Activated gamma-delta T cell treated with Interleukin-2 at 50 U/mL for 16 hours (primary cell): ENCODE data around the gene CARTPT.

Experiments
- DNase-seq: peaks from one replicate; pipeline ENCODE4 v3.0.0-alpha.2; 2020

Gene CARTPT

DNA sequence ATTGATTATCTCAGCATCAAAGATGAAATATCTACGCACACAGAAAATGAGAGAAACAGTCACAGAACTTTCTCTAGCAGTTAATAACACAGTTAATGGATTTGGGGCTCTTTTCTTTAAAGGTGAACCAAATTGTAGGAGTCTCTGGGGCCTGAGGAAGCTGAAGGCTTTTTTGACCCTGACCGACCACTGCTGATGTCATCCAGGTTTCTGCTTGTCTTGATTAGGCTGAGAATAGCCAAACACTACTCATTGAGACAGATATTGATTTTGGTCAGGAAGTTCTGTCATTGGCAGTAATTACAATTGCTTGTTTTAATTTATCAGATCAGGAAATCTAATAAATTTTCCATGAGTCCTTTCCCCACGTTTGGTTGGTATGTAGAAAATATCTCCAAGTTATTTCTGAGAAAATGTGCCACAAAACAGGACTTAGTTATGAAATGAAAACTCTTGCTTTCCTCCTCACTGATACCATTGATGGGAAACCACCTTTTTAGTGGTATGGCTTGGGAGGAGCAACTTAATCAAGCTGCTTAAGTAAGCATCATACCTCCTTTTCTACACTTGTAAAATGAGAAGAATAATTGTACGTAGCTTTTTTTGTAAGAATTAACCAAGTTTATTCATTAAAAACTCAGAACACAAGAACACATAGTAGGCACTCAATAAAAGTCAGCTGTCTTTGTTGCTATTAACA lies 19.7 kb downstream of the CARTPT start:
- DNase-seq, result no peak

DNA sequence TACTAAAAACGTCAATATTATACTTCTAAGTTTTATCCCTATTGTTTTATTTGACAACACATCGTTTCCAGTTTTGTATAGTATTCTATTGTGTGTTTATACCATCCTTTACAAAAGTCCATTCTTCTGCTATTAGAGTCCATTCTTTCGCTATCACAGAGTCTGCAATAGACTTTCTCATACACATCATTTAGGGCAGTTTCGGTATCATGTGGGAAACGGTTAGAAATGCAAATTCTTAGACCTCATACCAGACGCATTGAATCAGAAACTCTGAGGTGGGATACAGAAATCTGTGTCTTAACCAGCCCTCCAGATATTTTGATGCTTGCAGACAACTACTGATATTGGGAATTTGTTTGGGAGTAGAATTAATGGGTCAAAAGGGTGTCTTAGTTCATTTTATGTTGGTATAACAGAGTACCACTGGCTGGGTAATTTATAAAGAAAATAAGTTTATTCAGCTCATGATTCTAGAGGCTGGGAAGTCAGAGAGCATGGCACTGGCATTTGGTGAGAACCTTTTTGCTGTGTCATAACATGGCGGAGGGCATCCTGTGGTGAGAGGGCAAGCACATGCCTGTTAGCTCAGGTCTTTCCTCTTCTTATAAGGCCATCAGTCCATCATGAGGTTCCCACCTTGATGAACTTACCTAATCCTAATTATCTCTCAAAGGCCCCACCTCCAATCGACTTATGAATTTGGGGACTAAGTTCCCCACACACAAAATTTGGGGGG lies 21.1 kb downstream of the CARTPT start:
- DNase-seq, result no peak

DNA sequence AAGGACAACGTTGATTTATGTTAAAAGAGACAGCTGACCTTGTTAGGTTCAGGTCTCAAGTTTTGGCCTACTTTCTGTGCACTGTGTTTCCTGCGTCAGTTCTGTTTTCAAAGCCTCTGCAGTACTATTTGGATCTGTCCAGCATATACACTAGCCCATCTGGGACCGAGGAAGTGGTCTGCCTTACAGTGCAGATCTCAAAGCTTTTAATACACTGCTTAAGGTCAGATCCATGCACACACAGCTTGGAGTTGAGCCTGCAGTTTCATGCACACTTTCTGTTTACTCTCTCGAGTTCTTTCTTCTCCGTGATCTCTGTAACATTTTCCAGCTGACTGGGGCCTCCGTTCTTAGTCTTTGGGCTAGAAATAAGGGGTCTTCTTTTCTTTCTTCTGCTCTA lies 24.1 kb downstream of the CARTPT start:
- DNase-seq, result no peak

DNA sequence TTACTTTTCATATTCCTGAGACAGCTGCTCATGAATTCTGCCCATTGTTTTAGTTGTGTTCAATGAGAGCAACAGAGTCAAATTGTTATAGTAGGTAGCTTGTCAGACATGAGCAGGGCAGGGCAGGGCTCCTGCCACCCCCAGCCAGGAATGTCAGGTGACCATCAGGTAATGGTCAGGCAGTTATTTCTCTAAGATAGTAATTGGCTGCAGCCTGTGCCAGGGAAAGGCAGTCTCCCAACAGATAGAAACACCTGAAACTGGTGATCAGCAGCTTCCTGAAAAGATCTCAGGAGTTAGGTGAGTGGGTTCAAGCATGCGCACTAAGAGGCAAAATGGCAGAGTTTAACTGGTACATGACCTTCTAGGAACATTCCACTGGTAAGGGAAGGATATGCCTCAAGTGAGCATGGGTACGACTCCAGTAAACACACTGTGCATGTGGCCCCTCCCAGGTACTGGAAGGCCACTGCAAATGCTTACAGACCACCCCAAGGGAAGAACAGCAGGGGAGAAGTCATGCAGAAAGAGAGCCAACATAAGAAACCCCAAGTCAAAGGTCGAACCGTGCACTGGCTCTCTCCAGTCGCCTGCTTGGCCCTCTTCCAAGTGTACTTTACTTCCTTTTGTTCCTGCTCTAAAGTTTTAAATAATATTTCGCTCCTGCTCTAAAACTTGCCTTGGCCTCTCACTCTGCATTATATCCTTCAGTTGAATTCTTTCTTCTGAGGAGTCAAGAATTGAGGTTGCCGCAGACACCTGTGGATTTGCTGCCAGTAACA lies 25.1 kb downstream of the CARTPT start:
- no peak for DNase-seq

GRCh38 chr5:71747182-71747581 lies 28.1 kb downstream of the CARTPT start:
- no peak for DNase-seq

- DNase-seq, result no peak
Measured at GRCh38 chr5:71748360-71748759, 29.3 kb downstream of the CARTPT start.

GRCh38 chr5:71751422-71751821 lies 32.3 kb downstream of the CARTPT start:
- no peak for DNase-seq

DNA sequence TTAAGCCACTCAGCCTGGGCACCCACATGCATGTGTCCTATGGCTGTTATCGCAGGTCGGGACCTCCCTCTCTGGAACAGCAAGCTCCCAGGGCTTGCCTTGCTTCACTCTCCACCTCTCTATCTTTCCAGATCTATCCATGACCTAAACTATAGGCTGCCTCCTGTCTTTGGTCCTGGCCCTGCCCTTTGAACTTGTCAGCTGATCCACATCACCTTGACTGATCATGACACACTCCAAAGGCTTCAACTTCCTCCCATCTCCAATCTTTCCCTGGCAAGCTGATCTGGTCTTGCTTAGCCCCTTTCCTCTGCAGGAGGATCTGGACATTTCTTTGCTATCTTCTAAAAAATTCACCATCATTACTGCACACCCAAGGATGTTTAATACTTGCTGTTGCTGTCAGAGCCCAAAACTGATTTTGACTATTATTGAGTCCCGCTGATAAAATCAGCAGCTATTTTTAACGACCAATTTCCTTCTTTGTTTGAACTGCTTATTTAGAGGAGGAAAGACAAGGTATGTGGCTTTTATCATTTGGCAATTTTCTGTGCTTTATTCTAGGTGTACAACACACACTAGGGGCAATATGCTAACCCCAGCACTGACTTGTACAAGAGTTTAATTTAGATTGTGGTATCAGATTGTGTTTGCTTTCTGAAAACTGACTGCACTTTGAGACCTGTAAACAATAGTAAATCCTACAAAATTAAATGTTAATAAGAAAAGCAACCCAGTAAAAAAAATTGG lies 33.5 kb downstream of the CARTPT start:
- no peak for DNase-seq

DNA sequence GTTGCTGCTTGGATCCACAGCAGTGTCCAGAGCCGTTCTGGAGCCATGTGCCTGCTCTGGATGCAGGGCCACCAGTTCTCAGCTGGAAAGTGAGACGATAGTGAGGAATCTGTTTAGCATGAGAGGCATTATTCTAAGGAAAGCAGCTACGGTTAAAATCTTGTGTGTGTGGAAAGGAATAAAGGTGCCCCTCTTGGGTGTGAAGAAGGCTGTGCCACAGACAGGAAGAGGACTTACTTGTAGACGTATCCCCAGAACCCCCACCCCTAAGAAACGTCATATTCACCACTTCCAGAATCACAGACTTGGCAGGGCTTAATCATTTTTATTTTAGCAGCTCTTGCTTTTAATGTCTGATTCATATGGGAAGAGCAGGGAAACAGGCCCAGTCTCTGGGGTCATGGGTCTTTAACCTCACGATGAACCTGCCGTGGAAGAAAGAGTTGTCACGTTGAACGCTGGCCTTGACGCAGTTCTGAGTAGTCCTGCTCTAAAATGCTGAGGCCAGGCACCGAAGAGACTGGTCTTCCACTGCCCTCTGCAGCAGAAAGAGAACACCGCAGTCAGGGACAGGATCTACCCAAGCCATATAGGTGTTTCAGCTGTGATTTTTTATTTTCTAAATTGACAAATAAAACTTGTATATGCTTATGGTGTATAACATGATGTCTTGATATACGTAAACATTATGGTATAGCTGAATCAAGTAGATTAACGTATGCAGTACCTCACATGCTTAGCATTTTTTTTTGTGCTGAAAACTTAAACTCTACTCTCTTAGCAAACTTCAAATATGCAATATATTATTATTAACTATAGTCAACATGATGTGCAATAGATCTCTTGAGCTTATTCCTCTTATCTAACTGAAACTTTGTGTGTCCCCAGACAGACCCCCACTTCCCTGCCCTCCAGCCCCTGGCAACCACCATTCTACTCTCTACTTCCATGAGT lies 38.8 kb downstream of the CARTPT start:
- DNase-seq, result peak; percentile 47

- DNase-seq, result no peak
Measured at GRCh38 chr5:71762826-71763225, 43.8 kb downstream of the CARTPT start.

- no peak for DNase-seq
Measured at GRCh38 chr5:71767661-71768060, 48.6 kb downstream of the CARTPT start.

- no peak for DNase-seq
Measured at GRCh38 chr5:71769287-71769686, 50.2 kb downstream of the CARTPT start.

DNA sequence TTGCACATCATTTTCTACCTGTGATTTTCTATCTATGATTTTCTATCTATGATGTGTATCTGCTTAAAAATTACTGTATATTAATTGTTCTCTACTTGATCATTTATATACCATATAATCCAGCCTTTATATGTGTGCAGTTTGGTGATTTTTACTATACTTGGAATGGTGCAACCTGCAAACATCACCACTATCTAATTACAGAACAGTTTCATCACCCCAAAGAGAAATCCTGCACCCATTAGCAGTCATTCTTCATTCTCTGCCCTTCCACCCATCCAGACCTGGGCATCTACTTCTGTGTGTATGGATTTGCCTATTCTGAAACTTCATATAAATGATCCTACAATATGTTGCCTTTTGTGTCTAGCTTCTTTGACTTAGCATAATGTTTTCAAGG lies 51.3 kb downstream of the CARTPT start:
- no peak for DNase-seq
